ENCODE data around the gene GIMD1.

GRCh38 chr4:106316773-106317409 is 51.7 kb downstream of the GIMD1 start:
- no peak for TF ChIP-seq CTCF (IDR thresholded peaks at IDR 0.05)
- TF ChIP-seq POLR2A (IDR thresholded peaks at IDR 0.05): no peak
- no peak for TF ChIP-seq POLR2AphosphoS5 (IDR thresholded peaks at IDR 0.05)
- no peak for TF ChIP-seq EP300 (IDR thresholded peaks at IDR 0.05)

All from gastroesophageal sphincter (tissue), 3 donors.